ENCODE measurements around the gene MAMDC4. TPM values are rescaled to one million over a fixed set of nuclear protein-coding genes. Genes with fewer than 3 reads are reported as not detected.

The MAMDC4 gene
- total and polyA plus RNA-seq, 7 donors: 0.71 to 25.3 (median 2.4) TPM

GRCh38 chr9:136828474-136829140, 23.5 kb upstream of the MAMDC4 start:
- H3K4me1 ChIP-seq: no peaks in the 10 kb centered on the region
- no peak for TF ChIP-seq EP300 (IDR thresholded peaks at IDR 0.05)
- TF ChIP-seq CTCF (IDR thresholded peaks at IDR 0.05): no peak
- TF ChIP-seq POLR2A (IDR thresholded peaks at IDR 0.05): no peak
- TF ChIP-seq POLR2AphosphoS5 (IDR thresholded peaks at IDR 0.05): no peak
- H3K27ac ChIP-seq: no peak overlapping the region
- peaks cover 14 to 91% (median 57%) of the 10 kb centered on the region in 4 donors for H3K36me3 ChIP-seq
- 95% methylated on average over 31 of the region's 31 CpGs for WGBS, 2 donors
- H3K9me3 ChIP-seq: no peaks in the 10 kb centered on the region
- intact Hi-C loops (cut with DNase I): no loop called here
- H3K4me3 ChIP-seq: no peak overlapping the region
- no peak for DNase-seq
- no peaks in the 10 kb centered on the region for H3K27me3 ChIP-seq

GRCh38 chr9:136829412-136829811, 22.7 kb upstream of the MAMDC4 start:
- H3K27ac ChIP-seq: no peak overlapping the region
- no peaks in the 10 kb centered on the region for H3K27me3 ChIP-seq
- no peak for DNase-seq
- intact Hi-C loops (cut with DNase I): no loop called here
- H3K9me3 ChIP-seq: no peaks in the 10 kb centered on the region
- WGBS, 2 donors: 94% methylated on average over 14 of the region's 14 CpGs
- no peaks in the 10 kb centered on the region for H3K4me1 ChIP-seq
- H3K4me3 ChIP-seq: no peak overlapping the region
- peaks cover 14 to 85% (median 53%) of the 10 kb centered on the region in 4 donors for H3K36me3 ChIP-seq
- no peak for TF ChIP-seq POLR2AphosphoS5 (IDR thresholded peaks at IDR 0.05)
- no peak for TF ChIP-seq EP300 (IDR thresholded peaks at IDR 0.05)
- no peak for TF ChIP-seq POLR2A (IDR thresholded peaks at IDR 0.05)
- no peak for TF ChIP-seq CTCF (IDR thresholded peaks at IDR 0.05)

GRCh38 chr9:136829981-136830885, 21.9 kb upstream of the MAMDC4 start:
- H3K4me1 ChIP-seq: no peaks in the 10 kb centered on the region

GRCh38 chr9:136831002-136831719, 21.0 kb upstream of the MAMDC4 start:
- no peaks in the 10 kb centered on the region for H3K27me3 ChIP-seq
- WGBS, 2 donors: 92 to 93% methylated on average over 30 of the region's 30 CpGs
- no peaks in the 10 kb centered on the region for H3K4me1 ChIP-seq
- no peak overlapping the region for H3K4me3 ChIP-seq
- no peak overlapping the region for H3K27ac ChIP-seq
- peaks cover 14 to 75% (median 40%) of the 10 kb centered on the region in 4 donors for H3K36me3 ChIP-seq
- intact Hi-C loops (cut with DNase I): no loop called here
- H3K9me3 ChIP-seq: no peaks in the 10 kb centered on the region
- no peak for TF ChIP-seq POLR2AphosphoS5 (IDR thresholded peaks at IDR 0.05)
- TF ChIP-seq EP300 (IDR thresholded peaks at IDR 0.05): no peak
- no peak for DNase-seq

More at GRCh38 chr9:136829981-136830885, 21.9 kb upstream of the MAMDC4 start:
- Histone ChIP-seq H3K27ac (no peak overlapping the region), H3K27me3 (no peaks in the 10 kb centered on the region), H3K9me3 (no peaks in the 10 kb centered on the region), H3K4me3 (no peak overlapping the region), H3K36me3 (peaks cover 14 to 77% (median 46%) of the 10 kb centered on the region in 4 donors)
- TF ChIP-seq EP300 (IDR thresholded peaks at IDR 0.05) (no peak), CTCF (IDR thresholded peaks at IDR 0.05) (no peak), POLR2A (IDR thresholded peaks at IDR 0.05) (no peak), POLR2AphosphoS5 (IDR thresholded peaks at IDR 0.05) (no peak)
- WGBS, 2 donors: 88 to 93% methylated on average over 41 of the region's 41 CpGs
- no peak for DNase-seq
- intact Hi-C loops (cut with DNase I): no loop called here

All from sigmoid colon (tissue), 7 donors.